HUES64 (cell line): ENCODE data around the gene LIPE.

Experiments used
- H3K27ac ChIP-seq: 2 replicates; pipeline ENCODE4 v1.7.0; 2013; ENCODE audit warnings: low read depth, low read length, inconsistent platforms
- H3K27me3 ChIP-seq: 2 replicates; pipeline ENCODE4 v1.6.1; 2013; ENCODE audit warnings: mild to moderate bottlenecking, low read length; ENCODE audit not compliant: insufficient read depth
- H3K36me3 ChIP-seq: 2 replicates; pipeline ENCODE4 v1.6.1; 2013; ENCODE audit warnings: mild to moderate bottlenecking, low read length; ENCODE audit not compliant: insufficient read depth
- H3K4me1 ChIP-seq: 2 replicates; pipeline ENCODE4 v1.6.1; 2013; ENCODE audit warnings: mild to moderate bottlenecking, low read length, moderate library complexity; ENCODE audit not compliant: insufficient read depth
- H3K4me3 ChIP-seq: 2 replicates; pipeline ENCODE4 v1.5.1; 2013; ENCODE audit warnings: mild to moderate bottlenecking, low read length, moderate library complexity
- H3K9ac ChIP-seq: 2 replicates; pipeline ENCODE4 v1.6.1; 2013; ENCODE audit warnings: mild to moderate bottlenecking, low read depth, low read length
- H3K9me3 ChIP-seq: 2 replicates; pipeline ENCODE4 v1.6.1; 2013; ENCODE audit warnings: low read depth, low read length; ENCODE audit not compliant: insufficient read depth
- WGBS: fragments of 150-250, 120-280 bp; methylation state at CpG from one replicate; pipeline ENCODE4 v1.1.7; 2013; ENCODE audit warnings: missing lambda C conversion rate; 5-methylcytosine and 5-hydroxymethylcytosine counted together

The LIPE gene

GRCh38 chr19:42411581-42412178 lies 15.5 kb downstream of the LIPE start:
- WGBS = 92% methylated on average over 8 of the region's 8 CpGs
- Histone ChIP-seq H3K27ac (no peak overlapping the region), H3K27me3 (peaks cover 17% of the 10 kb centered on the region), H3K4me1 (0 out of 2 replicates have a peak, but pooled peaks cover 8% of the 10 kb centered on the region), H3K4me3 (no peak overlapping the region), H3K9me3 (no peaks in the 10 kb centered on the region), H3K9ac (no peak overlapping the region), H3K36me3 (no peaks in the 10 kb centered on the region)

- Histone ChIP-seq H3K9ac (no peak overlapping the region), H3K4me3 (no peak overlapping the region), H3K9me3 (no peaks in the 10 kb centered on the region), H3K27me3 (peaks cover 13% of the 10 kb centered on the region), H3K4me1 (0 out of 2 replicates have a peak, but pooled peaks cover 8% of the 10 kb centered on the region), H3K36me3 (no peaks in the 10 kb centered on the region), H3K27ac (no peak overlapping the region)
- 95% methylated on average over 30 of the region's 30 CpGs for WGBS
These were observed 16.8 kb downstream of the LIPE start for GRCh38 chr19:42410371-42410770.

- H3K4me1 ChIP-seq = 0 out of 2 replicates have a peak, but pooled peaks cover 8% of the 10 kb centered on the region
- 90% methylated on average over 6 of the region's 6 CpGs for WGBS
These were observed 17.7 kb downstream of the LIPE start for GRCh38 chr19:42409477-42409876.

GRCh38 chr19:42407816-42408175 lies 19.4 kb downstream of the LIPE start:
- 95% methylated on average over 10 of the region's 10 CpGs for WGBS
- no peak overlapping the region for H3K9ac ChIP-seq
- H3K36me3 ChIP-seq = no peaks in the 10 kb centered on the region
- H3K27ac ChIP-seq = no peak overlapping the region
- H3K9me3 ChIP-seq = no peaks in the 10 kb centered on the region
- H3K4me3 ChIP-seq = no peak overlapping the region
- H3K27me3 ChIP-seq = peaks cover 10% of the 10 kb centered on the region; the same call in 1 of the 2 replicates
- 0 out of 2 replicates have a peak, but pooled peaks cover 8% of the 10 kb centered on the region for H3K4me1 ChIP-seq

More at GRCh38 chr19:42409477-42409876, 17.7 kb downstream of the LIPE start:
- no peak overlapping the region for H3K27ac ChIP-seq
- no peaks in the 10 kb centered on the region for H3K36me3 ChIP-seq
- no peaks in the 10 kb centered on the region for H3K9me3 ChIP-seq
- no peak overlapping the region for H3K4me3 ChIP-seq
- H3K9ac ChIP-seq = no peak overlapping the region
- peaks cover 10% of the 10 kb centered on the region for H3K27me3 ChIP-seq

- H3K4me3 ChIP-seq = no peak overlapping the region
- no peaks in the 10 kb centered on the region for H3K36me3 ChIP-seq
- H3K9me3 ChIP-seq = no peaks in the 10 kb centered on the region
- H3K27ac ChIP-seq = no peak overlapping the region
- peaks cover 15% of the 10 kb centered on the region for H3K27me3 ChIP-seq
- 93% methylated on average over 30 of the region's 30 CpGs for WGBS
- peaks cover 9% of the 10 kb centered on the region; the same call in 1 of the 2 replicates for H3K4me1 ChIP-seq
- no peak overlapping the region for H3K9ac ChIP-seq
These were observed 19.9 kb downstream of the LIPE start for GRCh38 chr19:42407085-42407815.

- 92% methylated on average over 11 of the region's 11 CpGs for WGBS
- no peaks in the 10 kb centered on the region for H3K36me3 ChIP-seq
These were observed 21.1 kb downstream of the LIPE start for GRCh38 chr19:42406111-42406510.

GRCh38 chr19:42403586-42403985 lies 23.6 kb downstream of the LIPE start:
- no peak overlapping the region for H3K4me3 ChIP-seq
- no peaks in the 10 kb centered on the region for H3K36me3 ChIP-seq
- WGBS = 88% methylated on average over 10 of the region's 10 CpGs
- peaks cover 4% of the 10 kb centered on the region; the same call in 1 of the 2 replicates for H3K4me1 ChIP-seq
- no peak overlapping the region for H3K27ac ChIP-seq
- no peaks in the 10 kb centered on the region for H3K9me3 ChIP-seq
- no peak overlapping the region for H3K9ac ChIP-seq
- H3K27me3 ChIP-seq = peaks cover 16% of the 10 kb centered on the region

More at GRCh38 chr19:42406111-42406510, 21.1 kb downstream of the LIPE start:
- no peak overlapping the region for H3K9ac ChIP-seq
- no peaks in the 10 kb centered on the region for H3K9me3 ChIP-seq
- peaks cover 16% of the 10 kb centered on the region for H3K27me3 ChIP-seq
- H3K27ac ChIP-seq = no peak overlapping the region
- no peak overlapping the region for H3K4me3 ChIP-seq
- H3K4me1 ChIP-seq = peaks cover 4% of the 10 kb centered on the region; the same call in 1 of the 2 replicates

GRCh38 chr19:42402376-42403116 lies 24.6 kb downstream of the LIPE start:
- H3K4me1 ChIP-seq = peaks cover 4% of the 10 kb centered on the region; the same call in 1 of the 2 replicates
- no peaks in the 10 kb centered on the region for H3K36me3 ChIP-seq
- peak overlapping the region; percentile 71 for H3K4me3 ChIP-seq
- no peak overlapping the region for H3K27ac ChIP-seq
- H3K9ac ChIP-seq = peak overlapping the region; percentile 73
- peaks cover 16% of the 10 kb centered on the region for H3K27me3 ChIP-seq
- H3K9me3 ChIP-seq = no peaks in the 10 kb centered on the region
- WGBS = 28% methylated on average over 34 of the region's 34 CpGs

GRCh38 chr19:42401365-42402303 lies 25.6 kb downstream of the LIPE start:
- Histone ChIP-seq H3K9ac (peak overlapping the region; percentile 73), H3K36me3 (no peaks in the 10 kb centered on the region), H3K9me3 (no peaks in the 10 kb centered on the region), H3K27me3 (peaks cover 14% of the 10 kb centered on the region), H3K4me3 (peak overlapping the region; percentile 71), H3K4me1 (peaks cover 4% of the 10 kb centered on the region; the same call in 1 of the 2 replicates), H3K27ac (peak overlapping the region; percentile 61; the same call in 1 of the 2 replicates)
- under 1% methylated on average over 78 of the region's 80 CpGs for WGBS

GRCh38 chr19:42400404-42400803 lies 26.8 kb downstream of the LIPE start:
- H3K27ac ChIP-seq = no peak overlapping the region
- 89% methylated on average over 1 of the region's 1 CpG for WGBS
- no peaks in the 10 kb centered on the region for H3K36me3 ChIP-seq
- H3K9me3 ChIP-seq = no peaks in the 10 kb centered on the region
- peaks cover 13% of the 10 kb centered on the region for H3K27me3 ChIP-seq
- H3K9ac ChIP-seq = no peak overlapping the region
- no peak overlapping the region for H3K4me3 ChIP-seq
- peaks cover 8% of the 10 kb centered on the region for H3K4me1 ChIP-seq
